GM18499 (cell line): Measurements from ENCODE around the gene SMIM41.

Experiments
- ATAC-seq: cut with Tn5 transposase; IDR thresholded peaks from one replicate; pipeline ENCODE4 v1.9.1; 2021; ENCODE audit warnings: moderate number of reproducible peaks; ENCODE audit not compliant: insufficient read depth, unreplicated experiment

SMIM41 gene

GRCh38 chr12:52050116-52050757, 29.3 kb upstream of the SMIM41 start:
- no peak for ATAC-seq

GRCh38 chr12:52050758-52051541, 28.6 kb upstream of the SMIM41 start, which contains the start of gene NR4A1:
NR4A1 (plus strand) TSS chr12:52051442; CDS start chr12:52054329, 2,887 bp downstream.
- ATAC-seq, result no peak

- no peak for ATAC-seq
These were observed 26.9 kb upstream of the SMIM41 start for GRCh38 chr12:52052468-52053186.

GRCh38 chr12:52053536-52054209, 25.8 kb upstream of the SMIM41 start:
- no peak for ATAC-seq

- ATAC-seq, result no peak
These were observed 25.2 kb upstream of the SMIM41 start for GRCh38 chr12:52054231-52054832.

- no peak for ATAC-seq
These were observed 24.4 kb upstream of the SMIM41 start for GRCh38 chr12:52054833-52055730.

GRCh38 chr12:52055731-52056711, 23.5 kb upstream of the SMIM41 start:
- no peak for ATAC-seq

GRCh38 chr12:52056801-52057637, 22.5 kb upstream of the SMIM41 start:
- ATAC-seq, result no peak

- ATAC-seq, result no peak
These were observed 21.6 kb upstream of the SMIM41 start for GRCh38 chr12:52057638-52058576.

- ATAC-seq, result no peak
These were observed 20.7 kb upstream of the SMIM41 start for GRCh38 chr12:52058631-52059361.

GRCh38 chr12:52059582-52060497, 19.7 kb upstream of the SMIM41 start:
- ATAC-seq, result no peak

GRCh38 chr12:52060498-52061177, 18.9 kb upstream of the SMIM41 start:
- ATAC-seq, result no peak

GRCh38 chr12:52061470-52062166, 17.9 kb upstream of the SMIM41 start:
- no peak for ATAC-seq
